NCI-H2081 treated with DMSO at 0.1 percent for 48 hours (cell line): ENCODE data around the gene MIB1.
"Not testable (repeated sequence)": the region's sequence is repeated elsewhere in the genome, so short reads cannot be mapped to it uniquely, and the experiment has no call there.

Experiments
- DNase-seq: peaks from one replicate; lab custom pipeline; 2025; lab: John Stamatoyannopoulos, UW

The MIB1 gene

DNA sequence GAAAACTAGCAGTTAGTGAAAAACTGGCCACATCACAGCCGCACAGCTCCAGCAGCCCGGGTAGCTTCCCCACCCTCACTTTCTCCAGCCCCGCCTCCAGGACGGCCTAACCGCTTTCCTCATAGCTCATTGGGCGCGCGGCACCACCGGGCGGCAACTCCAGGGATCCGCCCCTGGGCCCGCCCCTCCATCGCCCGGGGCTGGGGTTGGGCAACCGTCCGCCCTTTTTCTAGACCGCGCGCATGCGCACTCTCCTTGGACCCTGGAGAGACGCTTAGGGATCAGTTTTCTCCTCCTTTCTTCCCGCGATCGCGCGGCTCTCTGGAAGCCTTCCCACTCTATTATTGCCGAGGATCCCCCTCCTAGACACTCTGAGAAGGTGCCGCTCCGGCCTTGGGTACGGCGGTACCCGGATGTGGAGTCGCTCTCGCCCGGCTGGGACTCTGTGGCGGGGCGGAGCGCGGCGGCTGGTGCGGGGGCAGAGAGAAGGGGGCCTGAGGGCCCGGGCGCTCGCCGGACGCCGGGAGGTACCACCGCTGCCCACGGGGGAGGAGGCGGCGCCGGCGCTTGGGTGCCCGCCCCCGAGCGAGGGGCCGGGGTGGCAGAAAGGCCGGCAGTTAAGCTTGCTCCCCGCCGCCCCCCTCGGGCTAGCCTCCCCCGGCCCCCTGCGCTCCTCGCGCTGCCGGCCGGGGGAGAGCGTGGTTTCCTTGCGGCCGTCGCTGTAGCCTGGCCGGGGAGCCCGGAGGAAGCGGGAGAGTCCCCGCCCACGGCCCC, at the start of gene MIB1:
Gene MIB1, plus strand, starts transcription at position 255 of the 774 bp plus-strand sequence. CDS start 792 bp downstream, outside the sequence.
- DNase-seq: peak; percentile 81

DNA sequence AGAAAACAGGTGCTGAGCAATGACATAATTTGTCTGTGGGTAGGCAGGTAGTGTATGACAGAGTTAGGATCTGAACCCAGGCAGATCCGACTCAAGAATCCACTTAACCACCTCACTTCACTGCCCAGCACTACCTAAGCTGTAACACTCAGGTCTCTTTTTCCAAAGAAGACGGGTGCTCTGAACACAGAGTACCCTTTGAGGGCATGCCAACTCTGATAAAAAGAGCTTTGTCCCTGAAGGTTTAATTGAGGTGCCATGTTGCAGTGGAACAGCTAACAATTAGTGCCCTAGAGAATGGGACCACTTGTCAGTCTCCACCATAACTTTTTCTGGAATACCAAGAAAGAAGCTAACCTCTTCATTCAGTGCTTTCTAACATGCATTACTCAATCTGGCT, 47.3 kb upstream of the MIB1 start:
- DNase-seq: no peak

DNA sequence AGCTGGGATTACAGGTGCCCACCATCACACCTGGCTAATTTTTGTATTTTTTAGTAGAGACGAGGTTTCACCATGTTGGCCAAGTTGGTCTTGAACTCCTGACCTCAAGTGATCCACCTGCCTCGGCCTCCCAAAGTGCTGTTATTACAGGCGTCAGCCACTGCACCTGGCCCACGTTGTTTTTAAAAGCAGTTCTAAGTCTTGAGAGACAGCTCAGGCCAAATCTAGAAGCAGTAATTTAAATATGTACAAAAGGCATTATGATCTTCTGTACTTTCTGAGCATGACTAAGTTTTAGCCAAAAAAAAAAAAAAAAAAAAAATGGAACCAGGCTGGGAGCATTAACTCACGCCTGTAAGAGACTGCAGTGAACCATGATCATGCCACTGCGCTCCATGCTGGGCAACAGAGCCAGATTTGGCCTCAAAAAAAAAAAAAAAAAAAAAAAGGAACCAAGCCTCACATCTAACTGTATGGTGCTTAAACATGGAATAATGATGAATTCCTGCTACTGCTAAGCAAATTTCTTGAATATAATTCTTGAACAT, 40.0 kb upstream of the MIB1 start:
- DNase-seq: no peak

DNA sequence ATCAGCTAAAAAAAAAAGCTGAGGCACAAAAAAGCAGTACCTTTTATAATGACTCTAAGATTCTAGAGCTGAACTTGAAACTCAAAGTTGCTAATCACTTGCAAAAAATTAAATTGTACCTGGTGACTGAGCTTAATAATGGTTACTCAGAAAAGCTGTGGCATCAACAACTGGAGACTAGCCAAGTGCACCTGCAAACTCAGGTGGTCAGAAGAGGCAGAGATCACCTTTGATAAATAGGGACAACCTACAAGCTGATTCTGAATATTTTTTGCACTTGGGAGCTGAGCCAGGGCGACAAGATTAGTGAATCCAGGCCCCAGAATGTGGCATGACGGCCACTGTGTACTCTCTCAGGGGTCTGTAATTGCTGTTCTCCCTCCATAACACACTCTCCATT, 39.0 kb upstream of the MIB1 start:
- no peak for DNase-seq

DNA sequence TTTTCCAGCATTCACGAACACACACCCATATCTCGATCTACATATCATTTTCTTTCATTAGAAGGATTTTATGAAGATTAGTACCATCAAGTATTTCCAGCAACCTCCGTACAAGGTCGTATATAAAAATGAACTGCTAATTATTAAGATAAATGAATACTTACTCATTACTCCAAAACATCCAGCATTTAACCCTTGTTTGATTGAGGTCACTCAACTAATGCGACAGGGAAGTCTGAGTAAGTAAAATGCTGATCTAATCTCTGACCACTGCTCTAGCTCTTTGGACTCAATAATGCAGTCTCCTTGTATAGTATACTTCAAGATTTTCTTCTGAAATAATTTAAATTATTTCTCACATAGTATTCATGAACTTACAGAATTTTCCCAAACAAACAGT, 38.0 kb upstream of the MIB1 start:
- no peak for DNase-seq

DNA sequence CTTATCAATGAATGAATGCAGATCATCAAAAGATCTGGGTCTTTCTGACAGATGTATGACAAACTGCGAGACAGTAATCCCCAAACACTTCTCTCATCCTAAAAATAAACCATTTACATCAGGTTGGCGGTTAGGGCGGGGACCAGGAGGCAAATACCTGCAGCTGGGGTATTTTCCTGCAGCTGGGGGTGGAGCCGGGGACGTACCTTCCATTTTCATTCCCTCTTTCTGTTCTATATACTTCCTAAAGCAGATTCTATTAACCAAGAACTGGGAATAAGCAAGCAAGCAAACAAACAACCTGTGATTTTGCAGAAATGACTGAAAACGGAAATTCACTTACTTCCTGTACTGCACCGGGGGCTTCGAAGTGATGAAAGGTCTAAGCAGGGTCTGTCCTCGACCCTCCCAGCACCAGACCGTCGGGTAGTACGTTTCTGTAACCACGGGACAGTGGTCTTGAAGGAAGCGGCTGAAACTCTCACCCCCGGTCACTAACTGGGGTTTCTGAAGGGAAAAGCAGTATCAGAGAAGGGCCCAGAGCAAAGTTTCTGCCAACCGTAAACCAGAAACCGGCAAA, 37.3 kb upstream of the MIB1 start:
- no peak for DNase-seq

DNA sequence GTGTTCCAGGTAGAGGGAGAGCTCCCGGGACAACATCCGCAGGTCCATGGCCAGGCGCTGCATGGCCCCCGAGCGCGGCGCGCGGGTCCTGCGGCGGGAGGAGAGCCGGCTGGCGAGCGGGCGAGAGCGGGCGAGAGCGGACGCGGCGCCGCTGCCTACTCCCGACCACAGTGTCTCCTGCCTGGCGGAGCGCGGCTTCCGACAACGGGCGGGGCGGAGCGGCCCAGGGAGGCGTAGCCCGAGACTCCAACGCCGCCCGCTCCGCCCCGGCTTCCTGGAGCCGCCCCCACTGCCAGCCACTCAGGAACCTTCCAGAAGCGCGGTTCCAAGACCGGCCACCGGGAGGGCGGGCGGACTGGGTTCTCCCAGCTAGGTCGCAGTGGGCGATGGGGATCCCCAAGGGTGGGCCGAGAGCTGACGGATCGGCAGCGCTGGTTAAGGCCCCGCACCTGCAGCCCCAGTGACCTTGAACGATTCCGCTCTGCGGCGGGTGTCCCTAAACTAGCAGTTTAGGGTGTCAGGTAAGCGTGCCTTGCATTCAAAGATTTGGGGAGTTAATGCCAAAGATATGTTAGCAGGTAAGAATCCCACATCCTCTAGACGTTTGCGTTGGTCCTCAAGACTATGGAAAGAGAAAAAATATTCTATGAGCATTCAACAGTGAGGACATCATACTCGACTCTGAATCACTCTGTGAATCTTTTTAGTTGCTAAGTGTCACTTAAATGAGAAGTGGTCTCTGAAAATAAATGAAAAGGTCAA, 35.8 kb upstream of the MIB1 start, which contains the start of gene ABHD3:
Gene ABHD3, minus strand, starts transcription at position 172 of the 762 bp plus-strand sequence. Its CDS starts 109 bp downstream, at position 63.
- peak; percentile 27 for DNase-seq

DNA sequence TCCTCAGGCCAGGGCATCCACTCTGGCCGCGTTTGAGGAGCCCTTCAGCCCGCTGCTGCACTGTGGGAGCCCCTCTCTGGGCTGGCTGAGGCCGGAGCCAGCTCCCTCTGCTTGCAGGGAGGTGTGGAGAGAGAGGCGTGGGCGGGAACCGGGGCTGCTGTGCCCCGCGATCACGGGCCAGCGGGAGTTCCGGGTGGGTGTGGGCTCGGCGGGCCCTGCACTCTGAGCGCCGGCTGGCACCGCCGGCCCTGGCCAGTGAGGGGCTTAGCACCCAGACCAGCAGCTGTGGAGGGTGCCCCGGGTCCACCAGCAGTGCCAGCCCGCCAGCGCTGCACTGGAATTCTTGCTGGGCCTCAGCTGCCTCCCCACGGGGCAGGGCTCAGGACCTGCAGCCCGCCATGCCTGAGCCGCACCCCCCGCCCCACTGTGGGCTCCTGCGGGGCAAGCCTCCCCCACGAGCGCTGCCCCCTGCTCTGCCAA, 34.2 kb upstream of the MIB1 start:
- DNase-seq: no peak

DNA sequence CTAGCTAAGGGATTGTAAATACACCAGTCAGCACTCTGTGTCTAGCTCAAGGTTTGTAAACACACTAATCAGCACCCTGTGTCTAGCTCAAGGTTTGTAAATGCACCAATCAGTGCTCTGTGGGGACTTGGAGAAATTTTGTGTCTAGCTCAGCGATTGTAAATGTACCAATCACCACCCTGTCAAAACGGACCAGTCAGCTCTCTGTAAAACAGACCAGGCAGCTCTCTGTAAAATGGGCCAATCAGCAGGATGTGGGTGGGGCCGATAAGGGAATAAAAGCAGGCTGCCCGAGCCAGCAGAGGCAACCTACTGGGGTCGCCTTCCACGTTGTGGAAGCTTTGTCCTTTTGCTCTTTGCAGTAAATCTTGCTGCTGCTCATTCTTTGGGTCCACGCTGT, 33.5 kb upstream of the MIB1 start:
- not testable (repeated sequence) for DNase-seq

DNA sequence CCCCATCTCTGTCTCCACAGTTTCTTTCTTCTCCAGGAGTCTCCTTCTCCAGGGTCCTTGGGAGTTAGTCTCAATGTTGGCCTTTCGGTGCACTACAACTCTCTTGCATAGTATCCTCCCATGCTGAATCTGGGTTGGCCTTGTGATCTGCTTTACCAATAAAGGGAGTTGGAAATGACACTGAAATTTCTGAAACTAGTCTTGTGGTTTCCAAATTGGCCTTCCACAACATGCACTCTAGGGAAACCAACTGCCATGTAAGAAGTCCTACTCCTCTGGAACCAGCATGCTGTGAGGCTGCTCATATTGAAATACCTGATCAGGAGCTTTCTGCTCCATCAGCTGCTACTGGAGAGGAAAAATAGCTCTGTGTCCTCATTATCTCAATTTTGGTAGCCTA, 26.1 kb upstream of the MIB1 start:
- DNase-seq: no peak

DNA sequence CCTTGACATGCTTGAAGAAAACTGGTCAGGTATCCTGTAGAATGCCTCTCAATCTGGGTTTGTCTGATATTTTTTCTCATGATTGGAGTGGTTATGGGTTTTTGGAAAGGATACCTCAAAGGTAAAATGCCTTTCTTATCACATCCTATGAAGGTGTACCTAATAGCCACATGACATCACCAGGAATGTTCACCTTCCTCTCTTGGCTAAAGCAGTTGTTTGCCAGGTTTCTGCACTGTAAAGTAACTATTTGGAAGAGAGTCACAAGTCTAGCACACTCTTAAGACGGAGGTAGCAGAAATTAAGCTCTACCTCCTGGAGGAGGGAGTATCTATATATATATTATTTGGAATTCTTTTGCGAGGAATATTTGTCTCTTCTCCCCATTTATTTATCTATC, 17.9 kb upstream of the MIB1 start:
- no peak for DNase-seq

DNA sequence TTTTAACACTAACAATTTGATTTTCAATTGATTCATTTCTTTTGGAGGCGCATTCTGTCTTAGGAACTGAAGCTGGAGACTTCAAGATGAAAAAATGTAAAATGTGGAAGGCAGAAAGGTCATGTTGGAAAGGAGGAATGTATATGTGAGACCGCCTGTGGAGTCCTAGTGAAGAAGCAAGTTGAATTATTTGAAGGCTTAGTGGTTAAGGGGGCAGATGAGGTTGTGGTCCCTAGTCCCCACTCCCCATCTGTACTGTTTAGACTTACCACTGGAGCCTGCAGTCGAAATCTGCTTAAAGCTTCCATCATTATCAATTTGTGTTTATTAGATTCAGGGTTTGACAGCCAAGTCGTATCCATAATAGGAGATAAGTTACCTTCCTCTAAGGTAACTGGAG, 15.4 kb upstream of the MIB1 start:
- no peak for DNase-seq

DNA sequence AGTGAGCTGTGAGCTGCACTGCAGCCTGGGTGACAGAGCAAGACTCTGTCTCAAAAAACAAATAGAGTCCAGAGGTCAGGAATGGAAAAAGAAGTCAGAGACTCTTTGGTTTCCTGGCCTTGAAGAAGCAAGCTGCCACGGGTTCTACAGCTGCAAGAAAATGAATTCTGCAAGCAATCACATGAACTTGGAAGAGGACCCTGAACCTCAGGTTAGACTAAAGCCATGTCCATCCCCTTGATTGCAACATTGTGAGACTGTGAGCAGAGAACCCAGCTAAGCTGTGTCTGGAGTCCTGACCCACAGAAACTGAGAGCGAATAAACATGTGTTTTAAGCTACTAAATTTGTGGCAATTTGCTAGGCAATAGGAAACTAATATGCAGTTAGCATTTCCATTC, 12.9 kb upstream of the MIB1 start:
- no peak for DNase-seq

DNA sequence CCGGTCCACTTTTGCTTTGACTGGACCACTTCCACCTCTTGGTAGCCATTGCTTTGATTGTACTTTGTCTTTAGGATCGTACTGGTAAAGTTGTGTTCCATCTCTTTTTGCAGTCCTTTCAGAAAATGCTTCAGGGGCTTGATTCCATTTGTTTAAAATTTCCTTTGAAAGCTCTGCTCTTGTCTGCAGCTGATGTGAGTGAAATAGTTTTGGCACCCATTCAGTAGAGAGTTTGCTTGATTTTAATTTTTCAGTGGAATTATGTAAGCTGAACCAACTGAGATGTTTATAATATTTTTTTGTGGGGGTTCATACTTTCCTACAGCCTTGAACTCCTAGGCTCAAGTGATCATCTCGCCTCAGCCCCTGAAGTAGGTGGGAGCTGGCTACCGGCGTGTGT, 7.6 kb upstream of the MIB1 start:
- DNase-seq: no peak

DNA sequence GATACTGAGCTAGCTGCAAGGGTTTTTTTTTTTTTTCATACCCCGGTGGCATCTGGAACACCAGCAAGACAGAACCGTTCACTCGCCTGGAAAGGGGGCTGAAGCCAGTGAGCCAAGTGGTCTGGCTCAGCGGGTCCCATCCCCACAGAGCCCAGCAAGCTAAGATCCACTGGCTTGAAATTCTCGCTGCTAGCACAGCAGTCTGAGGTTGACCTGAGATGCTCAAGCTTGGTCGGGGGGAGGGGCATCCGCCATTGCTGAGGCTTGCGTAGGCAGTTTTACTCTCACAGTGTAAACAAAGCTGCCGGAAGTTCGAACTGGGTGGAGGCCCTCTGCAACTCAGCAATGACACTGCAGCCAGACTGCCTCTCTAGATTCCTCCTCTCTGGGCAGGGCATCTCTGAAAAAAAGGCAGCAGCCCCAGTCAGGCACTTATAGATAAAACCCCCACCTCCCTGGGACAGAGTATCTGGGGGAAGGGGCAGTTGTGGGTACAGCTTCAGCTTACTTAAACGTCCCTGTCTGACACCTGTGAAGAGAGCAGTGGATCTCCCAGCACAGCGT, 5.1 kb upstream of the MIB1 start:
- no peak for DNase-seq

DNA sequence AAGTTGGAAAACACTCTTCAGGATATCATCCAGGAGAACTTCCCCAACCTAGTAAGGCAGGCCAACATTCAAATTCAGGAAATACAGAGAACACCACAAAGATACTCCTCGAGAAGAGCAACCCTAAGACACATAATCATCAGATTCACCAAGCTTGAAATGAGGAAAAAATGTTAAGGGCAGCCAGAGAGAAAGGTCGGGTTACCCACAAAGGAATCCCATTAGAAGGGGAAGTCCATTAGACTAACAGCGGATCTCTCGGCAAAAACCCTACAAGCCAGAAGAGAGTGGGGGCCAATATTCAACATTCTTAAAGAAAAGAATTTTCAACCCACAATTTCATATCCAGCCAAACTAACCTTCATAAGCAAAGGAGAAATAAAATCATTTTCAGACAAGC, 3.7 kb upstream of the MIB1 start:
- DNase-seq: not testable (repeated sequence)

DNA sequence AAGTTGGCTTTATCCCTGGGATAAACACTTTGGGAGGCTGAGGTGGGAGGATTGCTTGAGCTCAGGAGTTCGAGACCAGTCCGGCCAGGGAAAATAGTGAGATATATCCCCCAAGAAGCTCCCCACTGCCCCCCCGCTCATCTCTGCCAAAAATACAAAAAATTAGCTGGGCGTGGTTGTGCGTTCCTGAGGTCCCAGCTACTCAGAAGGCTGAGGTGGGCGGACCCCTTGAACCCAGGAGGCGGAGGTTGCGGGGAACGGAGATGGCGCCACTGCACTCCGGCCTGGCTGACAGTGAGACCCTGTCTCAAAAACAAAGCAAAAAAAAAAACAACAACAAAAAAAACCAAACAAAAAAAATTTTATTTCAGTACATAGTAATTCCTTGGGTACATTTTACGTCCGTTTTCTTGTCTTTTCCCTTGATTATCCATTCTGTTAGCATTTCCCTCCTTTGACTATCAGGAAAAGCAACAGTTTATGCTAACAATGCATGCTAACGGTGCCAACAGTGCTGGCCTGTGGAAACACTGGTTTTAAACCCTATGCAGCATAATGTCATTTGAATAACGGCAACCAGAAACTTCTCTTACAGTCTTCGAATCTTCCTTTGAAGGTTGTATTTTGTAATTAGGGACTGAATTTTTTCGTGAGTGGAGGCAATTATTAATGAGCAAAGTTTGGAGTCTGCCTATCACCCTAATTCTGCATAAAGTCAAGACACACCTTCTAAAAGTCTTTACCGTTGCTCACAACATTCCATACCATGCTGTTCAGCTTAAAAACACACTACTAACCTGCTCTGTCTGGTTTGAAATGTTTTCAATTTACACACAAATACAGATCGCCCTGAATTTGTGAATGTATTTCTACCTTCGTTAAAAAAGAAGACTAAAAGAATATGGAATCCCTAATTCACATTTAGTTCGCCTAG, 721 bp upstream of the MIB1 start:
- no peak for DNase-seq

DNA sequence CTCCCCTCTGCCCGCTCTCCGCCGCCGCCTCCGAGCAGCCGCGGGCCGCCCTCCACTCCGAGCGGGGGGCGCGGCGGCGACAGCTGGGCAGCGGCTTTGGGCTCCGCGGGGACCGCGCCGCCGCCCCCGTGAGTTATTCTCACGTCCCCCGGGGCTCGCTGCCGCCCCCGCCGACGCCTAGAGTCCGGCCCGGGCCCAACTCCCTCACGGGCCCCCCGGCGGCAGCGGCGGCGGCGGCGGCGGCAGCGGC, 645 bp downstream of the MIB1 start:
- no peak for DNase-seq

DNA sequence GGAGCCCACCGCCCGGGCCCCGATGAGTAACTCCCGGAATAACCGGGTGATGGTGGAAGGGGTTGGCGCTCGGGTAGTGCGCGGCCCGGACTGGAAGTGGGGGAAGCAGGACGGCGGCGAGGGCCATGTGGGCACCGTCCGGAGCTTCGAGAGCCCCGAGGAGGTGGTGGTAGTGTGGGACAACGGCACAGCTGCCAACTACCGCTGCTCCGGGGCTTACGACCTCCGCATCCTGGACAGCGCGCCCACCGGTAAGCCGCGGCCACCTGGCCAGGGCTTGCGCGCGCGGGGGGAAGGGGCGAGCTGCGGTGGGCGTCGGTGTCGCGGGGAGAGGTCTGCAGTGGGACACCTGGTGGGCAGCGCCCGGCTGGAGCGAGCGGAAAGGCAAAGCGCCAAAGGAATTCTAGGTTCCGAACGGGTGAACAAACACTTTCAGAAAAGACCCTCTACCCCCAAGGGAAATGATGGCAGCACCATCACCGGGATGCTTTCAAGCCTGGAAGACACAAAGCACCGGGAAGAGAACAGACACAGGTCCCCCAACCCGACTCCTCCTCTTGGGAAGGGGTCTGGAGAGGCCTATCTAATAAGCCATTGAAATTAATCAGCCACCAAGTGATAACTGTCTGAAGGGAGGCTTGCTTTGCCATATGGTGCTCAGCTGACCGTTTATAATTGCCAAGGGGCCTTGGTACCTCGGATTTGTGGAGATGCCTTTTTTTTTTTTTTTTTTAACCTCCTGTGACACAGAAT, 1.1 kb downstream of the MIB1 start:
- no peak for DNase-seq

DNA sequence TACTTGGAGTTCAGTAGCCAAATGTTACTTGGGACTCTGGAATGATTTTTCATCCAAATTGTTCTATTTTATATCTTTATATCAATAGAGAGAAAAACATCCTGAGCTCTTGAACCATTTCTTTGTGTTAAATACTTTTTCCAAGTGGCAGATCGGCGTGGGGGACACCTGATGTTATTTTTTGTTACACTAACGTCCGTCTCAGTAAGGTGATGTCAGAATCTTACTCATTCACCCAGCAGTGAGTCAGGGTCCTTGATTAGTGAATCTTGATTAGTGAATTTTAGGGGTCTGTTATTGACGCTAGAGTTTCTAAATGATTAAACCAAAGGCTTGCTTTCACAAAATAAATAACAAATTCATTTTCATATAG, 1.7 kb downstream of the MIB1 start:
- no peak for DNase-seq
